H9 (cell line): ENCODE results near the gene LMLN. TPM values are rescaled to one million over a fixed set of nuclear protein-coding genes. Genes with fewer than 3 reads are reported as not detected.

Source experiments
- DNase-seq: peaks from one replicate; pipeline ENCODE4 v3.0.0-alpha.2; 2017
- H2AFZ ChIP-seq: one replicate; pipeline ENCODE4 v1.6.1; 2013; ENCODE audit warnings: mild to moderate bottlenecking, low read length, control low read depth, moderate library complexity
- H2AK5ac ChIP-seq: 2 replicates; pipeline ENCODE4 v1.6.1; 2013; ENCODE audit warnings: low read length, control low read depth, mixed read lengths; ENCODE audit not compliant: insufficient read length
- H2BK120ac ChIP-seq: one replicate; pipeline ENCODE4 v1.6.1; 2013; ENCODE audit warnings: low read depth, mild to moderate bottlenecking, low read length, control low read depth, inconsistent platforms; ENCODE audit not compliant: poor library complexity, severe bottlenecking
- H2BK12ac ChIP-seq: 2 replicates; pipeline ENCODE4 v1.6.1; 2013; ENCODE audit warnings: low read length, control low read depth, mixed read lengths, low read depth; ENCODE audit not compliant: insufficient read length
- H2BK15ac ChIP-seq: 2 replicates; pipeline ENCODE4 v1.6.1; 2013; ENCODE audit warnings: low read depth, low read length, control low read depth
- H2BK20ac ChIP-seq: one replicate; pipeline ENCODE4 v1.6.1; 2013; ENCODE audit warnings: low read depth, mild to moderate bottlenecking, low read length, control low read depth, inconsistent platforms; ENCODE audit not compliant: poor library complexity, severe bottlenecking
- H2BK5ac ChIP-seq: 2 replicates; pipeline ENCODE4 v1.6.1; 2013; ENCODE audit warnings: low read length, control low read depth, mixed read lengths; ENCODE audit not compliant: insufficient read length
- H3K14ac ChIP-seq: 2 replicates; pipeline ENCODE4 v1.6.1; 2013; ENCODE audit warnings: low read length, control low read depth; ENCODE audit not compliant: insufficient read depth
- H3K18ac ChIP-seq: 2 replicates; pipeline ENCODE4 v1.6.1; 2013; ENCODE audit warnings: low read depth, mild to moderate bottlenecking, mixed read lengths, low read length, control low read depth; ENCODE audit not compliant: insufficient read length
- H3K23ac ChIP-seq: 2 replicates; pipeline ENCODE4 v1.6.1; 2013; ENCODE audit warnings: low read length, control low read depth, mixed read lengths, low read depth; ENCODE audit not compliant: insufficient read length
- H3K23me2 ChIP-seq: 2 replicates; pipeline ENCODE4 v1.6.1; 2013; ENCODE audit warnings: low read depth, mild to moderate bottlenecking, mixed read lengths, low read length, control low read depth; ENCODE audit not compliant: insufficient read length, poor library complexity, severe bottlenecking
- H3K27ac ChIP-seq: 2 replicates; pipeline ENCODE4 v1.5.1; 2013; ENCODE audit warnings: low read length, control low read depth, mixed read lengths, low read depth; ENCODE audit not compliant: insufficient read length
- H3K27me3 ChIP-seq: 2 replicates; pipeline ENCODE4 v1.6.1; 2013; ENCODE audit warnings: low read length, control low read depth, inconsistent platforms; ENCODE audit not compliant: insufficient read depth
- H3K4ac ChIP-seq: 2 replicates; pipeline ENCODE4 v1.6.1; 2013; ENCODE audit warnings: low read depth, mild to moderate bottlenecking, control low read depth, inconsistent platforms, low read length, moderate library complexity
- H3K4me1 ChIP-seq: 2 replicates; pipeline ENCODE4 v1.6.1; 2013; ENCODE audit warnings: low read length, control low read depth, inconsistent platforms; ENCODE audit not compliant: insufficient read depth
- H3K4me2 ChIP-seq: 2 replicates; pipeline ENCODE4 v1.6.1; 2013; ENCODE audit warnings: low read length, control low read depth, mixed read lengths; ENCODE audit not compliant: insufficient read length, insufficient read depth
- H3K56ac ChIP-seq: 2 replicates; pipeline ENCODE4 v1.6.1; 2013; ENCODE audit warnings: low read depth, mild to moderate bottlenecking, mixed read lengths, low read length, control low read depth; ENCODE audit not compliant: insufficient read length
- H3K79me1 ChIP-seq: 2 replicates; pipeline ENCODE4 v1.6.1; 2013; ENCODE audit warnings: low read depth, mild to moderate bottlenecking, moderate library complexity, low read length, control low read depth, inconsistent platforms; ENCODE audit not compliant: insufficient read depth, poor library complexity, severe bottlenecking
- H3K79me2 ChIP-seq: 2 replicates; pipeline ENCODE4 v1.6.1; 2013; ENCODE audit warnings: low read length, control low read depth, inconsistent platforms; ENCODE audit not compliant: insufficient read depth
- H3K9ac ChIP-seq: 2 replicates; pipeline ENCODE4 v1.6.1; 2013; ENCODE audit warnings: low read length, control low read depth, mixed read lengths; ENCODE audit not compliant: insufficient read length; ENCODE audit errors: extremely low read depth
- H3K9me3 ChIP-seq: one replicate; pipeline ENCODE4 v1.6.1; 2013; ENCODE audit warnings: low read depth, low read length, inconsistent platforms; ENCODE audit not compliant: control insufficient read depth
- H3T11ph ChIP-seq: one replicate; pipeline ENCODE4 v1.6.1; 2013; ENCODE audit warnings: mild to moderate bottlenecking, low read length, control low read depth, inconsistent platforms
- H4K20me1 ChIP-seq: one replicate; pipeline ENCODE4 v1.6.1; 2013; ENCODE audit not compliant: control insufficient read depth, insufficient read length, insufficient read depth
- H4K5ac ChIP-seq: 2 replicates; pipeline ENCODE4 v1.6.1; 2013; ENCODE audit warnings: low read depth, mild to moderate bottlenecking, mixed read lengths, low read length, control low read depth; ENCODE audit not compliant: insufficient read length
- H4K8ac ChIP-seq: replicated peaks from 2 replicates; pipeline ENCODE4 v1.6.1; 2013; ENCODE audit warnings: low read length, control low read depth, mixed read lengths, low read depth; ENCODE audit not compliant: insufficient read length
- H4K91ac ChIP-seq: 2 replicates; pipeline ENCODE4 v1.6.1; 2013; ENCODE audit warnings: low read depth, mild to moderate bottlenecking, moderate library complexity, mixed read lengths, low read length, control low read depth; ENCODE audit not compliant: insufficient read length
- H3K27ac Mint-ChIP-seq, 3 experiments: 2 replicates in 2 of 3; 3 replicates in 1 of 3; pipeline ENCODE4 v1.8.0; 2020 to 2021; ENCODE audit warnings: mixed read lengths in 3 of 3, mild to moderate bottlenecking in 1 of 3, moderate library complexity in 1 of 3
- H3K27me3 Mint-ChIP-seq: 2 replicates; pipeline ENCODE4 v1.8.0; 2021; ENCODE audit warnings: low read depth, mild to moderate bottlenecking, moderate library complexity, mixed read lengths
- H3K36me3 Mint-ChIP-seq, 3 experiments: 2 replicates in 2 of 3; 3 replicates in 1 of 3; pipeline ENCODE4 v1.8.0; 2020 to 2021; ENCODE audit warnings: low read depth in 3 of 3, mixed read lengths in 3 of 3; ENCODE audit not compliant: insufficient read depth in 1 of 3
- H3K4me1 Mint-ChIP-seq, 2 experiments: 2 replicates each; pipeline ENCODE4 v1.8.0; 2020; ENCODE audit warnings: mixed read lengths in 2 of 2
- H3K4me3 Mint-ChIP-seq, 2 experiments: 2 replicates in 1 of 2; 3 replicates in 1 of 2; pipeline ENCODE4 v1.8.0; 2020 to 2021; ENCODE audit warnings: mild to moderate bottlenecking in 2 of 2, mixed read lengths in 2 of 2, moderate library complexity in 1 of 2
- H3K9me3 Mint-ChIP-seq, 2 experiments: 2 replicates in 1 of 2; 3 replicates in 1 of 2; pipeline ENCODE4 v1.8.0; 2020; ENCODE audit warnings: mild to moderate bottlenecking in 2 of 2, mixed read lengths in 2 of 2, moderate library complexity in 1 of 2
- CTCF ChIP-seq: fragments of 200-600 bp; sonication (generic); conservative IDR thresholded peaks from 3 replicates; pipeline ENCODE4 v1.8.0; 2021; ENCODE audit warnings: antibody characterized with exemption, mild to moderate bottlenecking
- WGBS: extraction: QIAGEN DNeasy Blood & Tissue Kit; methylation state at CpG from one replicate; pipeline ENCODE4 v1.1.7; 2013; ENCODE audit warnings: missing lambda C conversion rate, low lambda C conversion rate, mixed read lengths; ENCODE audit not compliant: insufficient read length; ENCODE audit errors: extremely low coverage; 5-methylcytosine and 5-hydroxymethylcytosine counted together
- total RNA-seq: library from RNA; stranded (reverse); gene quantifications from 2 replicates; pipeline ENCODE4 v1.2.1, GENCODE V29; 2021

LMLN gene
- total RNA-seq, 1 experiment from 2014 or later = 3.8 TPM

GRCh38 chr3:197959500-197959890, 522 bp upstream of the LMLN start:
- H2BK20ac ChIP-seq = no peak overlapping the region
- H3K23ac ChIP-seq = no peak overlapping the region
- no peak overlapping the region for H2BK12ac ChIP-seq
- DNase-seq = no peak
- H3K27ac ChIP-seq = no peak overlapping the region
- H3K79me2 ChIP-seq = no peaks in the 10 kb centered on the region
- H2AK5ac ChIP-seq = no peak overlapping the region
- no peak overlapping the region for H2BK120ac ChIP-seq
- H3K27me3 ChIP-seq = no peaks in the 10 kb centered on the region
- no peak overlapping the region for H4K91ac ChIP-seq
- no peak overlapping the region for H4K8ac ChIP-seq
- H3K18ac ChIP-seq = no peak overlapping the region
- no peak overlapping the region for H4K5ac ChIP-seq
- peaks cover 2% of the 10 kb centered on the region; the same call in 1 of the 2 replicates for H3K4me1 ChIP-seq
- H3K9ac ChIP-seq = no peak overlapping the region
- H3K27me3 Mint-ChIP-seq = peaks cover 13% of the 10 kb centered on the region
- WGBS = no CpG with 5 or more reads among the region's 6 CpGs
- peaks cover 18 to 27% of the 10 kb centered on the region in 2 experiments for H3K4me1 Mint-ChIP-seq
- no peak overlapping the region for H3T11ph ChIP-seq
- H3K56ac ChIP-seq = no peak overlapping the region
- H3K27ac Mint-ChIP-seq = peak overlapping the region in 1 of 3 experiments; percentile 96; a peak in 3 of 7 replicates
- no peaks in the 10 kb centered on the region for H3K9me3 Mint-ChIP-seq
- no peaks in the 10 kb centered on the region for H3K9me3 ChIP-seq
- peak overlapping the region; percentile 95 for H3K4me2 ChIP-seq
- peaks cover 7% of the 10 kb centered on the region for H3K23me2 ChIP-seq
- H3K4me3 Mint-ChIP-seq = peak overlapping the region; percentile 84 to 91
- no peak overlapping the region for H2AFZ ChIP-seq
- no peaks in the 10 kb centered on the region for H3K79me1 ChIP-seq
- no peak overlapping the region for H2BK15ac ChIP-seq
- no peak overlapping the region for H2BK5ac ChIP-seq
- no peaks in the 10 kb centered on the region for H4K20me1 ChIP-seq
- H3K4ac ChIP-seq = no peak overlapping the region
- TF ChIP-seq CTCF = no peak
- peaks cover 5 to 25% (median 22%) of the 10 kb centered on the region in 3 experiments; a peak in 6 of 7 replicates for H3K36me3 Mint-ChIP-seq
- H3K14ac ChIP-seq = no peak overlapping the region
